Gastrocnemius medialis (tissue), 4 donors: Measurements from ENCODE around the gene TMCC1.
"Not testable (repeated sequence)": the region's sequence is repeated elsewhere in the genome, so short reads cannot be mapped to it uniquely, and the experiment has no call there.

ENCODE experiments used
- POLR2A ChIP-seq, 2 donors: fragments of 450-650 bp; IDR thresholded peaks; one replicate each; pipeline ENCODE4 v1.6.1; 2017; ENCODE audit warnings: antibody characterized with exemption in 2 of 2, mild to moderate bottlenecking in 2 of 2, moderate library complexity in 2 of 2
- TF ChIP-seq, protein P1 (sequence below), 5 experiments: fragments of 450-650 bp in 3 of 5; fragments of 200-600 bp in 2 of 5; sonication (generic) in 2 of 5; IDR thresholded peaks in 4 of 5; conservative IDR thresholded peaks in 1 of 5; 1 replicate in 4 of 5; 2 replicates in 1 of 5; pipeline ENCODE4 v1.5.1; 2016 to 2019; ENCODE audit warnings: antibody characterized with exemption in 5 of 5, mild to moderate bottlenecking in 3 of 5, moderate library complexity in 3 of 5

DNA sequence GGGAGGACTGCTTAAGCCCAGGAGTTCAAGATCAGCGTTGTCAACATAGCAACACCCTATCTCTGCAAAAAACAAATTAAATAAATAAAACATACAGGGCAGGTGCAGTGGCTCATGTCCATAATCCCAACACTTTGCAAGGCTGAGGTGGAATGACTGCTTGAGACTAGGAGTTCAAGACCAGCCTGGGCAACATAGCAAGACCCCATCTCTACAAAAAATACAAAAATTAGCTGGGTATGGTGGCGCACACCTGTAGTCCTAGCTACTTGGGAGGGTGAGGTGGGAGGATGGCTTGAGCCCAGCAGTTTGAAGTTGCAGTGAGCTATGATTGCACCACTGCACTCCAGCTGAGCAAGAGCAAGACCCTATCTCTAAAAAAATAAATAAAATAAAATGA is 19.0 kb downstream of the TMCC1 start:
- TF ChIP-seq, protein P1, sequence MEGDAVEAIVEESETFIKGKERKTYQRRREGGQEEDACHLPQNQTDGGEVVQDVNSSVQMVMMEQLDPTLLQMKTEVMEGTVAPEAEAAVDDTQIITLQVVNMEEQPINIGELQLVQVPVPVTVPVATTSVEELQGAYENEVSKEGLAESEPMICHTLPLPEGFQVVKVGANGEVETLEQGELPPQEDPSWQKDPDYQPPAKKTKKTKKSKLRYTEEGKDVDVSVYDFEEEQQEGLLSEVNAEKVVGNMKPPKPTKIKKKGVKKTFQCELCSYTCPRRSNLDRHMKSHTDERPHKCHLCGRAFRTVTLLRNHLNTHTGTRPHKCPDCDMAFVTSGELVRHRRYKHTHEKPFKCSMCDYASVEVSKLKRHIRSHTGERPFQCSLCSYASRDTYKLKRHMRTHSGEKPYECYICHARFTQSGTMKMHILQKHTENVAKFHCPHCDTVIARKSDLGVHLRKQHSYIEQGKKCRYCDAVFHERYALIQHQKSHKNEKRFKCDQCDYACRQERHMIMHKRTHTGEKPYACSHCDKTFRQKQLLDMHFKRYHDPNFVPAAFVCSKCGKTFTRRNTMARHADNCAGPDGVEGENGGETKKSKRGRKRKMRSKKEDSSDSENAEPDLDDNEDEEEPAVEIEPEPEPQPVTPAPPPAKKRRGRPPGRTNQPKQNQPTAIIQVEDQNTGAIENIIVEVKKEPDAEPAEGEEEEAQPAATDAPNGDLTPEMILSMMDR (IDR thresholded peaks at IDR 0.05 in 4 of 5, conservative IDR thresholded peaks at IDR 0.05 in 1 of 5), result not testable (repeated sequence)
- not testable (repeated sequence) for TF ChIP-seq POLR2A (IDR thresholded peaks at IDR 0.05)
